Mesenchymal stem cell (in vitro differentiated cells and primary cell): Measurements from ENCODE around the gene CA9.

ENCODE experiments used
- DNase-seq: peaks from one replicate; pipeline ENCODE4 v3.0.0-alpha.2; 2013
- H2AFZ ChIP-seq: one replicate; pipeline ENCODE4 v1.6.1; 2013; ENCODE audit warnings: low read depth, mild to moderate bottlenecking, control low read depth, inconsistent platforms, low read length, moderate library complexity
- H2AK5ac ChIP-seq: 2 replicates; pipeline ENCODE4 v1.6.1; 2013; ENCODE audit warnings: low read length, moderate library complexity, mild to moderate bottlenecking, inconsistent platforms; ENCODE audit not compliant: severe bottlenecking
- H2BK120ac ChIP-seq: one replicate; pipeline ENCODE4 v1.6.1; 2013; ENCODE audit warnings: low read depth, mild to moderate bottlenecking, inconsistent platforms, low read length, moderate library complexity
- H2BK12ac ChIP-seq, 2 experiments: one replicate each; pipeline ENCODE4 v1.6.1; 2013; ENCODE audit warnings: inconsistent platforms in 2 of 2, low read length in 2 of 2, mild to moderate bottlenecking in 2 of 2, moderate library complexity in 2 of 2, control low read depth in 1 of 2
- H2BK15ac ChIP-seq: one replicate; pipeline ENCODE4 v1.6.1; 2013; ENCODE audit warnings: mild to moderate bottlenecking, low read depth, inconsistent platforms; ENCODE audit not compliant: poor library complexity, severe bottlenecking
- H2BK5ac ChIP-seq: 2 replicates; pipeline ENCODE4 v1.6.1; 2013; ENCODE audit warnings: low read depth, mild to moderate bottlenecking, low read length, control low read depth, inconsistent platforms; ENCODE audit not compliant: poor library complexity, severe bottlenecking
- H3K14ac ChIP-seq, 2 experiments: one replicate each; pipeline ENCODE4 v1.6.1; 2013; ENCODE audit warnings: inconsistent platforms in 2 of 2, low read length in 2 of 2, control low read depth in 1 of 2, mild to moderate bottlenecking in 1 of 2, moderate library complexity in 1 of 2
- H3K18ac ChIP-seq, 2 experiments: one replicate each; pipeline ENCODE4 v1.6.1; 2013; ENCODE audit warnings: inconsistent platforms in 2 of 2, low read length in 2 of 2, control low read depth in 1 of 2, low read depth in 1 of 2, mild to moderate bottlenecking in 1 of 2
- H3K23ac ChIP-seq, 2 experiments: one replicate each; pipeline ENCODE4 v1.6.1; 2013; ENCODE audit warnings: inconsistent platforms in 2 of 2, low read length in 2 of 2, mild to moderate bottlenecking in 2 of 2, moderate library complexity in 2 of 2, control low read depth in 1 of 2
- H3K27ac ChIP-seq: 2 replicates; pipeline ENCODE4 v1.5.1; 2013; ENCODE audit warnings: mild to moderate bottlenecking, moderate library complexity, low read length, control low read depth, inconsistent platforms; ENCODE audit not compliant: poor library complexity, severe bottlenecking
- H3K27me3 ChIP-seq, 2 experiments: 2 replicates each; pipeline versions ENCODE4 v1.6.1 to v1.7.0; 2013; ENCODE audit warnings: low read length in 2 of 2, mild to moderate bottlenecking in 2 of 2, moderate library complexity in 2 of 2, control low read depth in 1 of 2, inconsistent platforms in 1 of 2; ENCODE audit not compliant: control insufficient read depth in 1 of 2, insufficient read depth in 1 of 2
- H3K36me3 ChIP-seq, 2 experiments: 2 replicates each; pipeline versions ENCODE4 v1.6.1 to v1.7.0; 2013; ENCODE audit warnings: low read length in 2 of 2, control low read depth in 1 of 2, inconsistent platforms in 1 of 2, low read depth in 1 of 2, mild to moderate bottlenecking in 1 of 2; ENCODE audit not compliant: insufficient read depth in 2 of 2, control insufficient read depth in 1 of 2
- H3K4ac ChIP-seq, 2 experiments: one replicate each; pipeline ENCODE4 v1.6.1; 2013; ENCODE audit warnings: inconsistent platforms in 2 of 2, low read length in 2 of 2, mild to moderate bottlenecking in 2 of 2, moderate library complexity in 2 of 2, control low read depth in 1 of 2, low read depth in 1 of 2
- H3K4me1 ChIP-seq: 2 replicates; pipeline ENCODE4 v1.6.1; 2013; ENCODE audit warnings: low read depth, low read length, control low read depth; ENCODE audit not compliant: control insufficient read depth, insufficient read depth
- H3K4me2 ChIP-seq: 2 replicates; pipeline ENCODE4 v1.6.1; 2013; ENCODE audit warnings: low read length, mild to moderate bottlenecking, inconsistent platforms; ENCODE audit not compliant: poor library complexity, severe bottlenecking
- H3K4me3 ChIP-seq, 2 experiments: 2 replicates each; pipeline versions ENCODE4 v1.5.1 to v1.7.0; 2013; ENCODE audit warnings: low read length in 2 of 2, mild to moderate bottlenecking in 2 of 2, control low read depth in 1 of 2, low read depth in 1 of 2; ENCODE audit not compliant: insufficient read depth in 1 of 2
- H3K79me1 ChIP-seq: replicated peaks from 2 replicates; pipeline ENCODE4 v1.6.1; 2013; ENCODE audit warnings: mild to moderate bottlenecking, control low read depth, low read length, inconsistent platforms; ENCODE audit not compliant: poor library complexity, severe bottlenecking
- H3K9ac ChIP-seq: 2 replicates; pipeline ENCODE4 v1.7.0; 2013; ENCODE audit warnings: mild to moderate bottlenecking, low read length, moderate library complexity
- H3K9me3 ChIP-seq: 2 replicates; pipeline ENCODE4 v1.7.0; 2013; ENCODE audit warnings: mild to moderate bottlenecking, low read length; ENCODE audit not compliant: control insufficient read depth
- H4K8ac ChIP-seq: one replicate; pipeline ENCODE4 v1.6.1; 2013; ENCODE audit warnings: inconsistent platforms, mild to moderate bottlenecking, low read length, moderate library complexity
- H4K91ac ChIP-seq: one replicate; pipeline ENCODE4 v1.6.1; 2013; ENCODE audit warnings: mild to moderate bottlenecking, low read length, inconsistent platforms
- WGBS: methylation state at CpG from one replicate; pipeline ENCODE4 v1.1.7; 2013; ENCODE audit warnings: mixed read lengths; 5-methylcytosine and 5-hydroxymethylcytosine counted together

Gene CA9

DNA sequence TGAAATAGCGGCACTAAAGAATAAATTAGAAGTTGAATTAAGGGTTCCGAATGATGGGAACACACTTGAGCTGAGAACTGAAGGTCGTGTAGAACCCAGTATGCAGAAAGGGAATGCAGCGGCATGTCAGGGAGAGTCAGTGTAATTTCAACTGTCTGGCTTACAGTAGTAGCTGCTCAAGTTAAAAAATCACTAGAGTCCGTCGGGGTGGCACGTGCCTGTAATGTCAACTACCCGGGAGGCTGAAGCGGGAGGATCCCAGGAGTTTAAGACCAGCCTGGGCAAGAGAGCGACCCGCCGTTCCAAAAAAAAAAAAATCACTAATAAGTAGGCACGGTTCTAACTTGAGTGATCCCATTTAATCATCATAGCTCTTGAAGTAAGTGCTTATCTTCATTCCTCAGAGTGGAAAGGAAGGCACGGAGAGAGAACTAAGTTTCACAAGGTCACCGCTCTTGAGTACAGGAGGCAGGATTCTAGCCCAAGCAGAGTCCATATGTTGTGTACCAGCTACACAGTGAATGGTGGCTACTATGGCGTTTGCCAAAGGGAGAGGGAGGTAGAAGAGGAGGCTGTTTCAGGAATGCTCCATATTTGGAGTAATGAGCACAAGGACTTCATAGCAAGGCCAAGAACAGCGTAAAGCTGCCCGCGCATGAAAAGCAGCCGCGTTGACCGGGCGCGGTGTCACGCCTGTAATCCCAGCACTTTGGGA is 16.7 kb upstream of the CA9 start:
- Histone ChIP-seq H3K18ac (peak overlapping the region in 1 of 2 experiments; percentile 54), H3K27me3 (no peaks in the 10 kb centered on the region), H2AFZ (peak overlapping the region; percentile 76)

DNA sequence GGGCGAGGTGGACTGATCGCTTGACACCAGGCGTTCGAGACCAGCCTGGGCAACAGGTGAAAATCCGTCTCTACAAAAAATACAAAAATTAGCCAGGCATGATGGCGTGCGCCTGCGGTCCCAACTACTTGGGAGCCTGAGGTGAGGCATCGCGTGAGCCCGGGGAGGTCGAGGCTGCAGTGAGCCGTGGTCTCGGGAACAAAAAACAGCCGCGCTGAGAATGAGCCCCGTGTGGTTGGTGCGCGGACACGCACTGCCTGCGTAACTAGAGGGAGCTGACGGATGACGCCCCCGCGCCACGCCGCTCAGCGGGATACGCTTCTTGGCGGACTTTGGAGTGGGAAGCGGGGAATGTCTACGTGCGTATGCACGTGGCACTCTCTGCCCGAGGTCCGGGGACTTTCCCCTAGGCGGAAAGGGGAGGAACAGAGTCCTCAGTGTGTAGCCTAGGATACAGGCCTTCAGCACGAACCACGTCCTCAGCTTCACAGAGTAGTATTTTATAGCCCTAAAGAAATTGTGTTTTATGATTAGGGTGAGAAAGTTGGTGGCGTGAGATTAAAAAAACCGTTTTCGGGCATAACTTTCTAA is 16.1 kb upstream of the CA9 start, which contains the start of gene RMRP:
Gene RMRP, minus strand, starts transcription at position 474 of the 591 bp plus-strand sequence.
- H3K27ac ChIP-seq = peak within 1 kb of the TSS; percentile 97

More for the DNA sequence above, 16.7 kb upstream of the CA9 start:
- Histone ChIP-seq H3K4me3 (peak overlapping the region; percentile 31 to 65), H3K27ac (peak overlapping the region; percentile 59), H3K4me2 (peak overlapping the region; percentile 62), H2BK12ac (peak overlapping the region in 1 of 2 experiments; percentile 56), H3K23ac (no peak overlapping the region), H3K9me3 (no peaks in the 10 kb centered on the region), H3K4me1 (peaks cover 10% of the 10 kb centered on the region), H3K4ac (no peak overlapping the region), H3K9ac (peak overlapping the region; percentile 98), H4K91ac (no peak overlapping the region), H2AK5ac (no peak overlapping the region), H3K14ac (no peak overlapping the region), H3K79me1 (peaks cover 11% of the 10 kb centered on the region), H3K36me3 (peaks cover 13 to 25% of the 10 kb centered on the region in 2 experiments), H2BK15ac (no peak overlapping the region), H4K8ac (peak overlapping the region; percentile 62), H2BK120ac (no peak overlapping the region), H2BK5ac (no peak overlapping the region)
- DNase-seq = no peak
- WGBS = 45% methylated on average over 22 of the region's 25 CpGs

DNA sequence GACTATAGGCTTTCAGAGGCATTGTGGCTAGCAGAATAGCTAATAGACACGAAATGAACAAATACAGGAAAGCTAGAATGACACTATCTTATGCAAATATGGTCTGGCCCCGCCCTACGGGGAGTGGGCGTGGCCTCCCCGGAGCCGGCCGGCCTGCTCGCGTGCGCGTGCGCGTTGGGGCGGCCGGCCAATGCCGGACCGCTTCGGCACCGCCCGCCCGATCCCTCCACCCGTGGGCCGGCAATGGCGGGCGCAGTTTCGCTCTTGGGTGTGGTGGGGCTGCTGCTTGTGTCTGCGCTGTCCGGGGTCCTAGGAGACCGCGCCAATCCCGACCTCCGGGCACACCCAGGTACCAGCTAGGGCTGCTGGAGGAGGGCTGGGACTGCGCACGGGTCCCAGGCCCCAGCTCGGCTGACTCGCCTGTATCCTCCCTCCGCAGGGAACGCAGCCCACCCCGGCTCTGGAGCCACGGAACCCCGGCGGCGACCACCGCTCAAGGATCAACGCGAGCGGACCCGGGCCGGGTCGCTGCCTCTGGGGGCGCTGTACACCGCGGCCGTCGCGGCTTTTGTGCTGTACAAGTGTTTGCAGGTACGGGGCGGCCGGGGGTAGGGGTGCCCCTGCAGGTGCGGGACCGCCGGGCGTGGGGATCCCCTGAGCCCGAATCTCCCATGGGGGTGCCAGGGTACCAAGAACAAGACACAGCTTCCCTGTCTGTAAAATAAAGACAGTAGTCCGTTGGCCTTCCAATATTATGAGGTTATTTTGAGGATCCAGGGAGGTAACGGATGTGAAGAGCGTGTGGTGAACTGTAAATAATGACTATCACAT is 15.4 kb upstream of the CA9 start, which contains the start of gene CCDC107:
Gene CCDC107, plus strand, starts transcription at position 156 of the 831 bp plus-strand sequence. Its CDS starts 88 bp downstream, at position 244.
- no peaks in the 10 kb centered on the region for H3K9me3 ChIP-seq
- H3K4ac ChIP-seq = peak within 1 kb of the TSS; percentile 89 to 97
- peak within 1 kb of the TSS in 1 of 2 experiments; percentile 97 for H3K14ac ChIP-seq
- H3K79me1 ChIP-seq = peaks cover 14% of the 10 kb centered on the region
- no peaks in the 10 kb centered on the region for H3K27me3 ChIP-seq
- H2BK15ac ChIP-seq = peak within 1 kb of the TSS; percentile 89
- peaks cover 10% of the 10 kb centered on the region for H3K4me1 ChIP-seq
- peak within 1 kb of the TSS; percentile 76 for H2BK120ac ChIP-seq
- peak within 1 kb of the TSS; percentile 95 to 96 for H3K4me3 ChIP-seq
- DNase-seq = peak; percentile 86
- H2AK5ac ChIP-seq = no peak within 1 kb of the TSS
- H3K27ac ChIP-seq = peak within 1 kb of the TSS; percentile 97
- H3K18ac ChIP-seq = peak within 1 kb of the TSS; percentile 89 to 94
- H2AFZ ChIP-seq = peak within 1 kb of the TSS; percentile 92
- H3K23ac ChIP-seq = peak within 1 kb of the TSS in 1 of 2 experiments; percentile 94
- H3K4me2 ChIP-seq = peak within 1 kb of the TSS; percentile 78
- H4K91ac ChIP-seq = peak within 1 kb of the TSS; percentile 95
- peak within 1 kb of the TSS; percentile 95 for H4K8ac ChIP-seq
- H2BK5ac ChIP-seq = peak within 1 kb of the TSS; percentile 69
- peak within 1 kb of the TSS; percentile 38 to 93 for H2BK12ac ChIP-seq
- H3K9ac ChIP-seq = peak within 1 kb of the TSS; percentile 98
- WGBS = under 1% methylated on average over 54 of the region's 67 CpGs
- peaks cover 18 to 33% of the 10 kb centered on the region in 2 experiments for H3K36me3 ChIP-seq

More for the DNA sequence above, 16.1 kb upstream of the CA9 start, which contains the start of gene RMRP:
- H4K91ac ChIP-seq = peak within 1 kb of the TSS; percentile 95
- H3K18ac ChIP-seq = peak within 1 kb of the TSS; percentile 89 to 94
- H2AFZ ChIP-seq = peak within 1 kb of the TSS; percentile 92
- peak within 1 kb of the TSS; percentile 69 for H2BK5ac ChIP-seq
- H3K9me3 ChIP-seq = no peaks in the 10 kb centered on the region
- peak within 1 kb of the TSS in 1 of 2 experiments; percentile 94 for H3K23ac ChIP-seq
- peak within 1 kb of the TSS; percentile 95 for H4K8ac ChIP-seq
- H3K4ac ChIP-seq = peak within 1 kb of the TSS; percentile 89 to 97
- H3K9ac ChIP-seq = peak within 1 kb of the TSS; percentile 98
- peak within 1 kb of the TSS; percentile 76 for H2BK120ac ChIP-seq
- H3K36me3 ChIP-seq = peaks cover 18 to 31% of the 10 kb centered on the region in 2 experiments
- H3K27me3 ChIP-seq = no peaks in the 10 kb centered on the region
- peak within 1 kb of the TSS in 1 of 2 experiments; percentile 97 for H3K14ac ChIP-seq
- H3K79me1 ChIP-seq = peaks cover 11% of the 10 kb centered on the region
- peak within 1 kb of the TSS; percentile 95 to 96 for H3K4me3 ChIP-seq
- peak within 1 kb of the TSS; percentile 89 for H2BK15ac ChIP-seq
- H2AK5ac ChIP-seq = no peak within 1 kb of the TSS
- peak within 1 kb of the TSS; percentile 38 to 93 for H2BK12ac ChIP-seq
- DNase-seq = peak; percentile 100
- peak within 1 kb of the TSS; percentile 78 for H3K4me2 ChIP-seq
- peaks cover 10% of the 10 kb centered on the region for H3K4me1 ChIP-seq
- under 1% methylated on average over 36 of the region's 42 CpGs for WGBS
